HG03565 (cell line): ENCODE data around the gene SH3BP2.
"Not testable (repeated sequence)": the region's sequence is repeated elsewhere in the genome, so short reads cannot be mapped to it uniquely, and the experiment has no call there.

Experiments
- ATAC-seq: cut with Tn5 transposase; IDR thresholded peaks from one replicate; pipeline ENCODE4 v1.9.1; 2021; ENCODE audit warnings: mild to moderate bottlenecking, moderate library complexity; ENCODE audit not compliant: unreplicated experiment

SH3BP2 gene

DNA sequence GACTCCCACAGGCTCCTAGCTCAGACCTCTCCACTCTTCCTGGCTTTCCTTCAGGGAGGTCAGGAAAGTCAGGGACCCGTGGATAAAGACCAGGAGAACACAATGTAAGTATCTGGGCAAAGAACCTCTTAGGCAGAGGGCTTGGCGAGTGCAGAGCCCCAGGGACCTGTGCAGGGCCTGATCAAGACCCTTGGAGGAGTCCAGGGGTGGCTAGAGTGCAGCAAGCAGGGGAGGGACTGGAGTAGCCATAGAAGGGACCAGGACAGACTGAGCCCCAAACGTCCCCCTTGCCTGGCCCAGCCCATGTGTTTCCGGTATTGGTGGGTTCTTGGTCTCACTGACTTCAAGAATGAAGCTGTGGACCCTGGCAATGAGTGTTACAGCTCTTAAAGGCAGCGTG, 30.8 kb upstream of the SH3BP2 start:
- ATAC-seq: no peak

- not testable (repeated sequence) for ATAC-seq
These were observed 30.2 kb upstream of the SH3BP2 start for GRCh38 chr4:2762486-2763370.

DNA sequence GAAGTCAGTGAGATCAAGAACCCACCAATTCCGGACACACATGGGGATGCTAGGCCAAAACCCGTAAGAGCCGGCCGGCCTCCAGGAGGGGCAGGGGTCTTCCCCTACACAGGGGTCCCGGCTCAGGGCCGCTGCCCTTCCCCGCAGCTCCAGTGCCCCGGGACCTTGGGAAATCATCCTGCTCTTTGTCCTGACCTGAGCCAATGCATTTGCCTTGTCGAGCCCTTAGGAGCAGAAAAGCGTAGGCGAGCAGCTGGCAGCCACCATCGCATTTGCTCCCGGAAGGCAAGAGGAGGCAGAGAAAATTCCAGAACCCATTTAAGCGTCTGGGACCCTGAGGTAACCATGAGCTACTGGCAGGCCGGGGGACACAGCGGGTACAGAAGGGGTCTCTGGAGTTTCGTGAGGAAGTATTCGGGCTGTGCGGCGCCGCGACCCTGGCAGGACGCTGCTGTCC, 29.3 kb upstream of the SH3BP2 start:
- ATAC-seq: no peak

- no peak for ATAC-seq
These were observed 26.9 kb upstream of the SH3BP2 start for GRCh38 chr4:2765832-2766526.

GRCh38 chr4:2767046-2767704, 25.7 kb upstream of the SH3BP2 start:
- no peak for ATAC-seq

DNA sequence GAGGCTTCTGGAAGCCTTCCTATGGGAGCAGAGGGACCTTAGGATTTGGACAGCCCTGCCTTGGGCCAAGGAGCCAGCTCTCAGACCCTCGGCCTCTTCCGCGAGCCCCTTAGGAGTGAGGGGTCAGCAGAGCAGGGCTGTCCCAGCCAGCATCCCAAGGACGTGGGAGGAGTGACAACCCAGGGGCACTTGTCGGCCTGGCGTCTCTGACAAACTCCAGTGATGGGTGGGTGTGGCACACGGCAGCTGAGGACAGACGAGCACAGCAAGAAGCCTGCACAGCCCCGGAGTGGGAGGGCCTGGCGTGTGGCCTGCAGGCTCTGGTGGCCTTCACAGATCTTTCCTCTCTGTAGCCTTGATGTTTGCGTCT, 25.2 kb upstream of the SH3BP2 start:
- no peak for ATAC-seq

DNA sequence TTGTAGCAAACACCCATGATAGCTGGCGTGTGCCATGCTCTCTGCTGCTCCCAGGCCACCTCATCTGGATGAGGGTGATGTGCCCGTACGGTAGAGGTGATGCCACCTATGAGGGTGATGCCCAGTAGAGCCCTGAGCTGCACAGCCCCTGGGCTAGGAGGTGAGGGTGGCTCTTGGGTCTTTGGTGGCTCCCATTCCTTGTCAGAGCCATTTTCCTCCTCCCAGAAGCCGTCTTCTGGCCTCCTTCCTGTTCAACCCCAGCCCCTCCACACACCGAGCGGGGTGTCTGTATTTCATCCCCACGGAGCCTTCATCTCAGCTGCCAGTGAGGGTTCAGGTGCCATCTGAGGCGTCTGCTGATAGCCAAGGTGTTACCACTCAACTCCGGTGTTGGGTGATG, 24.8 kb upstream of the SH3BP2 start:
- ATAC-seq: no peak

DNA sequence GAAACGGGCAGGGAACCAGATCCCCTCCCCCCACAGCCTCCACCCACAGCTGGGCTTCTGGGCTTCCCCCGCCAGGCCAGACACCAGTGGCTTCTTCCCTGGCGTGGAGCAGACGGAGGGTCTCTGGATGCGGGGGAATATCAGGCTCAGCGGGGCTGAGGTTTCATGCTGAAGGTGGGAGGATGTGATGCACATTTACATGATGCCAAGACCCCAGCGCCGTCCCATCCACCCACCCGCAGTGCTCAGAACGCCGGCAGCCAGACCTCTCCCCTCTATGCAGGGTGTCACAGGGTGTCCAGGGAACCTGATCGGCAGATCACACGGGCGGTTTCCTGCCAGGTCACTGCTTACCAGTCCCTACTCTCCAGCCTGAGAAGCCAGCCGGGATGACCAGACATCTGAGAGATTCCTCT, 24.0 kb upstream of the SH3BP2 start:
- no peak for ATAC-seq

GRCh38 chr4:2771264-2771663, 21.6 kb upstream of the SH3BP2 start:
- no peak for ATAC-seq

GRCh38 chr4:2780643-2781042, 12.2 kb upstream of the SH3BP2 start:
- ATAC-seq: not testable (repeated sequence)

GRCh38 chr4:2781911-2782310, 11.0 kb upstream of the SH3BP2 start:
- ATAC-seq: no peak

GRCh38 chr4:2783790-2784189, 9.1 kb upstream of the SH3BP2 start:
- ATAC-seq: no peak

GRCh38 chr4:2785613-2786012, 7.3 kb upstream of the SH3BP2 start:
- peak; percentile 28 for ATAC-seq

DNA sequence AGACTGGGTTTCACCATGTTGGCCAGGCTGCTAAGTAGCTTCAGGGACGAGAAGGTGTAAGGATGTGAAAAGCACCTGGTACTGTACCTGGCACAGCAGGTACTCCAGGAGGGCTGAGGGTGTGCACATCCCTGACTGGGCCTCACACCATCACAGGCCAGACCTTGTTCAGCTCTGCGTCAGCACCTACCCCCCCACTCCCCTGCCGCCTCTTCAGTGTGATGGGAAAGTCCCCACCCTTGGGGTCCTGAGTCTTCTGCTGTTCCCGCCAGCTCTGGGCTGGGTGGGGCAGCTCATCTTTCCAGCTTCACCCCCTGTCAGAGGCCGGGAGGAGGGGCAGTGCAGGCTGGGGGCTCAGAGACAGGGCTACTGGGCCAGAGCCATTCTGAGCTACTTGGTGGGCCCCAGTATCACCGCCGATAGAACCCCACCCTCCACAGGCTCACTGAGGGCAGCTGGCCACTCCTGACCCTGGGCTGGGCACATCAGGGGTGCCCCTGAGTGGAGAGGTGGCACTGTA, 6.7 kb upstream of the SH3BP2 start:
- ATAC-seq: no peak

DNA sequence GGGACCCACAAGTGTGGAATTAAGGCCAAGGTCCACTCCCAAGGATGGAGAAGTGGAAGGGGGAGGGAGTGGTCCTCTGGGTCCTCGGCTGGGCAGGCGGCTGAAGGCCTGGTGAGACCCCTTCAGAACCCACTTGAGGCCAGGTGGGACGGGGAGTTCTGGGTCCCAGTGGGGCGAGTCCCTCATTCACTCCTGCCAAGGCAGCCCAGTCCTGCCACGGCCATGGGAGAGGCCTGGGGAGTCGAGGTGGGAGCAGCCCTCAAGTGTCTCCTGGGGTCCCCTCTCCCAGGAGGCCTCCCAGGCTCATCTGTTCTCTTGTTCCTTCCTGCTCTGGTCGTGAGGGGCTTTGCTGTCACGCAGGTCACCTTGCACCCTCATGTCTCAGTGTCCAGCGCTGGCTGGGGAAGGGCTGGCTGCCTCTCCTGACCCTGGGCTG, 6.1 kb upstream of the SH3BP2 start:
- ATAC-seq: peak; percentile 16

DNA sequence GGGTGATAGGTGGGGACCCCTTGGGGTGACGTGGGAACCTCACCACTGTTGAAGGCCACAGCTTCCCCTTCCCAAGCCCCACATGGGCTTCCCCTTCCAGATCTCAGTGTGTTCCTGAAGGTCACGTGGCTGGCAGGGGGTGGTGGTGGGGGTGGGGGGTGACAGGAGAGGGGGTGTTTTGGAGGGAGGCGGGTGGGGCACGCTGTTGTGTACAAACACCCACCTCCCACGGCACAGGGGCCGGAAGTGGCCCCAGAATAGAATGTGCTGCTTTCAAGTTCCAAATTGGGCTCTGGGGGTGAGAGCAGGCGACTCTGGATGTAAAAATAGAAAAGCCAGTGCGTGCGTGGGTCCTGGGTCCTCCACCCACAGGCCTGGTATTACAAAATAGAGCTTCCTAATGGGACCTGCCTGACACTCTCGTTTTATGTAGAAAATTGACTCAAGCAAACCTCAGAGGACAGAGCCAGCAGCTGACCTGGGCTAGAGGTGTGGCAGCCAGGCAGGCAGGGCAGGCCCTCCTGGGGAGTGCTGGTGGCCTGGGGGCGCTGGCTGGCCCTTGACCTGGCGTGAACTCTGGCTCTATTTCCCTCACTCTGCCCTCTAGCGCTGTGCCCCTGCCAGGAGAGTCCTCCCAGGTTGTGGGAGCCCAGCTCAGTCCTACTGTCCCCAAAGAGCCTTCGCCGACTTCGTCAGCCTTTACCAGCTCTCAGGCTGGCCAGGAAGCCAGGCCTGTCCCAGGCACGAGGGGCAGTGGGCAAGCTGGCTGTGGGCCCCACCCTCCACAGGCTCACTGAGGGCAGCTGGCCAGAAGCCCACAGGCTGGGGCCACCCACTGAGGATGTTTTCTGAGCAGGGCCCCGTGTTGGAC, 5.4 kb upstream of the SH3BP2 start:
- peak; percentile 42 for ATAC-seq

GRCh38 chr4:2788101-2788500, 4.8 kb upstream of the SH3BP2 start:
- ATAC-seq: no peak

GRCh38 chr4:2788532-2789103, 4.3 kb upstream of the SH3BP2 start:
- ATAC-seq: no peak

GRCh38 chr4:2789351-2789750, 3.5 kb upstream of the SH3BP2 start:
- no peak for ATAC-seq
